Adipose tissue (tissue), 3 donors: ENCODE data around the gene TPST1. TPM values are rescaled to one million over a fixed set of nuclear protein-coding genes. Genes with fewer than 3 reads are reported as not detected.
"Not testable (repeated sequence)": the region's sequence is repeated elsewhere in the genome, so short reads cannot be mapped to it uniquely, and the experiment has no call there.

Source experiments
- H3K27ac ChIP-seq: one replicate; pipeline ENCODE4 v1.5.1; 2013; ENCODE audit warnings: low read depth, low read length
- WGBS, 3 donors: extraction: QIAGEN DNeasy Blood & Tissue Kit; methylation state at CpG; one replicate each; pipeline ENCODE4 v1.1.7; 2013; 5-methylcytosine and 5-hydroxymethylcytosine counted together
- polyA plus RNA-seq, 3 donors: library from polyadenylated mRNA; stranded (reverse); fragments of 200-250 nt; gene quantifications; one replicate each; pipeline ENCODE4 v1.2.3, GENCODE V29; 2013
- donor health status: healthy with polysubstance abuse.
- donor health status: Bipolar disorder and iron deficiency.
- donor health status: healthy.

Gene TPST1
- polyA plus RNA-seq, 3 donors: 4.6 to 16.4 (median 11.8) TPM

GRCh38 chr7:66385191-66385905 is 180.2 kb downstream of the TPST1 start:
- not testable (repeated sequence) for H3K27ac ChIP-seq
- WGBS, 3 donors: 51 to 69% (median 55%) methylated on average over 5 of the region's 5 CpGs

GRCh38 chr7:66395128-66395571 is 190.0 kb downstream of the TPST1 start:
- H3K27ac ChIP-seq: not testable (repeated sequence)
- WGBS, 3 donors: 71 to 89% (median 80%) methylated on average over 3 of the region's 3 CpGs

DNA sequence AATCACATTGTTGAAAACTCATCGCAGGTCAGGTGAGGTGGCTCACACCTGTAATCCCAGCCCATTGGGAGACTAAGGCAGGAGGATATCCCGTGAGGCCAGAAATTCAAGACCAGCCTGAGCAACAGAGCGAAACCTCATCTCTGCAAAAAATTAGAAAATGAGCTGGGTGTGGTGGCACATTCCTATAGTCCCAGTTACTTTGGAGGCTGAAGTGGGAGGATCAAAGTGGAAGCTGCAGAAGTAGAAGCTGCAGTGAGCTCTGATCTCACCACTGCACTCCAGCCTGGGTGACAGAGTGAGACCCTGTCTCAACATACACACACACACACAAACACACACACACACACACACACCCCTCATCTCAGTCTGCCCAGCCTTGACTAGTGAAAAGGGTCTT is 190.9 kb downstream of the TPST1 start:
- not testable (repeated sequence) for H3K27ac ChIP-seq
- 95 to 99% (median 97%) methylated on average over 3 of the region's 3 CpGs for WGBS, 3 donors

DNA sequence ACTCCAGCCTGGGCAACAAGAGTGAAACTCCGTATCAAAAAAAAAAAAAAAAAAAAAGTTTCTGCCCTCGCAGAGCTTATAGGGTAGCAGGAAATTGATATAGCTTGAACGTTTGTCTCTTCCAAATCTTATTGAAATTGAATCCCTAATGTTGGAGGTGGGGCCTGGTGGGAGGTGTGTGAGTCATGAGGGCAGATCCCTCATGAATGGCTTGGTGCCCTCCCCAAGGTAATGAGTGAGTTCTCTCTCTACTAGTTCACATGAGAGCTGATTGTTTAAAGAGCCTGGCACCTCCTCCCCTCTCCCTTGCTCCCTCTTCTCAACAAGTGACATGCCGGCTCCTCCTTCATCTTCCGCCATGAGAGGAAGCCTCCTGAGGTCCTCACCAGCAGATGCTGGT is 193.7 kb downstream of the TPST1 start:
- not testable (repeated sequence) for H3K27ac ChIP-seq
- 82 to 94% (median 86%) methylated on average over 5 of the region's 5 CpGs for WGBS, 3 donors

DNA sequence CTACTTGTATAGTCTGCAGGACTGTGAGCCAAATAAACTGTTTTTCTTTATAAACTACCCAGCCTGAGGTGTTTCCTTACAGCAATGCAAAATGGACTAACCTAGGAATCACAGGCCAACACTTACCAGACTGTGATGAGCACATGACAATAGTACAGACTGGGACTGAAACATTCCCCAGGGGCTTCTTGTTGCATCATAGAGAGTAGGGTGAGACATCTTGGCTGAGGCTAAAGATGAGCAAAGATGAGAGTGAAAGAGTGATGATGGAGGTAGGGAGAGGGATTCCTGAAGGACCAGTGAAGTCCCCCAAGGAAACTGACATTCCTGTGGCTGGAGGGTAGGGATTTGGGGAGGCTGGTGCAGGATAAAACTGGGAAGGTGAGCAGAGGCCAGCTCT is 194.4 kb downstream of the TPST1 start:
- H3K27ac ChIP-seq: no peak overlapping the region

- no peak overlapping the region for H3K27ac ChIP-seq
- 85 to 92% (median 91%) methylated on average over 3 of the region's 3 CpGs for WGBS, 3 donors
These were observed 195.3 kb downstream of the TPST1 start for GRCh38 chr7:66400400-66400799.

DNA sequence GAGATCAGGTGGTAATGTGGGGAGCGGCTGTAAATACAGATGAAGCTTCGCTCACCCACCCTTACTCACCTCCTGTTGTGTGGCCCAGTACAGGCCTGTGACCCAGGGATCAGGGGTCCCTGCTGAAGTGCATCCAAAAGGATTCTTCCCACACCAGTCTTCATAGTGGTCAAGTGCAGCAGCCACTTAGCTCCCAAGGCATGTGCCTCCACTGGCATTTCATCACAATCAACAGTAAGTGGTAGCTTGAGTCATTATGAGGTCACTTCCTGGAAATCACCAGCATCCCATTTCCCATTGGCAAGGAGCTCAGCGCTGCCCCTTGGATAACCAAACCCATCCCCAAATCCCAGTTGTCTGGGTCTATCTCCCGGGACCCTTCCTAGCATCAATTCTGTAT is 196.0 kb downstream of the TPST1 start:
- H3K27ac ChIP-seq: not testable (repeated sequence)
- WGBS, 3 donors: 93 to 99% (median 93%) methylated on average over 4 of the region's 4 CpGs

GRCh38 chr7:66401932-66402331 is 196.8 kb downstream of the TPST1 start:
- H3K27ac ChIP-seq: not testable (repeated sequence)
- 96 to 99% (median 97%) methylated on average over 3 of the region's 3 CpGs for WGBS, 3 donors

DNA sequence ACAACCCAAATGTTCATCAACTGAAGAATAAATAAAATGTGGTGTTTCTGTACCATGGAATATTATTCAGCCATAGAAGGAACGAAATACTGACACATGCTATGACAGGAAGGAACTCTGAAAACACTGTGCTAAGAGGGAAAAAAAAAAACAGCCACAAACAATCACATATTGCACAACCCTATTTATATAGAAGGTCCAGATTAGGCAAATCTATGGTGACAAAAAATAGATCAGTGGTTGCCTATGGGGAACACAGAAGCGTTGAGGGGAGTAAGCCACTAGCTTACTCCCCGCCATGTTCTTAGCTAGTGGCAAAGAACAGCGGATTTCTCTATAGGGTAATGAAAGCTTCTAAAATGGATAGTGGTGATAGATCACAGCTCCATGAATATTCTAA is 198.4 kb downstream of the TPST1 start:
- no peak overlapping the region for H3K27ac ChIP-seq
- WGBS, 3 donors: 84 to 98% (median 86%) methylated on average over 4 of the region's 4 CpGs

- no peak overlapping the region for H3K27ac ChIP-seq
- 68 to 76% (median 73%) methylated on average over 4 of the region's 4 CpGs for WGBS, 3 donors
These were observed 204.4 kb downstream of the TPST1 start for GRCh38 chr7:66409493-66409892.

Other genes with a start within 250 kb of the TPST1 start
- 10 to 100 TPM; 28.3 to 38.1 (median 36.9) TPM for gene GUSB, start 223.1 kb upstream of the TPST1 start, polyA plus RNA-seq
- 10 to 100 TPM; 28.6 to 38.2 (median 38.1) TPM for gene ASL, start 129.5 kb upstream of the TPST1 start, polyA plus RNA-seq
- gene CRCP, start 90.5 kb upstream of the TPST1 start, polyA plus RNA-seq: 10 to 100 TPM; 15.5 to 18.6 (median 16.5) TPM